ENCODE data around the gene ZAR1L. TPM values are rescaled to one million over a fixed set of nuclear protein-coding genes. Genes with fewer than 3 reads are reported as not detected.

Gene ZAR1L
- total RNA-seq, 1 experiment from 2014 or later: not detected

DNA sequence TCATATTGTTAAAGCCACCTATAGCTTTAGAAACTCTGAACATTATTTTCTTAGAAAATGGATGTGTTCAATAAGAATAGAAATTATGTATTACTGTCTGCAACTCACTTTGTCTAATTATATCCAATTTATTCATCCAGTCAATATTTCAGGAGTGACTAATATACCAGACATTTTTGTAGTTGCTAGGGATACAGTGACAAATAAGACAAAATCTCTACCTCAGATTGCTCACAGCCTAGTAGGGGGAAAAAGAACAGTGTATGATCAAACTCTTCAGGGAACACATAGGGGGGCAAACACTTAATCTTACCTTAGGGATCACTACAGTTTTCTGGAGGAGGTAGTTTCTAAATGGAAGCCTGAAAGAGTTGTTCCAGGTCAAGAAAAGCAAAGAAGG is 8.7 kb upstream of the ZAR1L start:
- no peaks in the 10 kb centered on the region for H3K9me2 ChIP-seq (replicated peaks; ENCODE audit: low read length)
- peaks cover 21% of the 10 kb centered on the region for H3K4me1 ChIP-seq (ENCODE audit: insufficient read depth, low read length)
- H3K27ac ChIP-seq (ENCODE audit: low read length): 0 out of 2 replicates have a peak overlapping the region, but pooled peaks have one; percentile 16
- H4K20me1 ChIP-seq (ENCODE audit: low read length): no peaks in the 10 kb centered on the region
- peak; percentile 66 for ATAC-seq
- no peaks in the 10 kb centered on the region for H3F3A ChIP-seq (ENCODE audit: low read length, unreplicated experiment)
- no TSS peak for BruUV-seq (replicated peaks)
- H2AFZ ChIP-seq (ENCODE audit: low read length): no peak overlapping the region
- no peak overlapping the region for H3K4me3 ChIP-seq (ENCODE audit: low read length)
- DNase-seq: peak; percentile 57
- H3K9me3 ChIP-seq (ENCODE audit: low read length): no peaks in the 10 kb centered on the region
- no peaks in the 10 kb centered on the region for H3K79me2 ChIP-seq (ENCODE audit: low read length)
- no peak for TF ChIP-seq EZH2phosphoT487 (IDR thresholded peaks at IDR 0.05; ENCODE audit: borderline replicate concordance, low read length)
- intact Hi-C loops (cut with micrococcal nuclease): no loop called here
- H3K36me3 ChIP-seq (ENCODE audit: low read depth, low read length): no peaks in the 10 kb centered on the region; the same call in 1 of the 2 replicates
- ChIA-PET CTCF (no interaction called here), POLR2A (ENCODE audit: unreplicated experiment) (no interaction called here)
- no peaks in the 10 kb centered on the region for H3K27me3 ChIP-seq (ENCODE audit: low read length)
- H3K9ac ChIP-seq (ENCODE audit: low read length): no peak overlapping the region
- H3K4me2 ChIP-seq (ENCODE audit: low read length): peak overlapping the region; percentile 27; the same call in 1 of the 2 replicates

GRCh38 chr13:32320528-32320927 is 5.4 kb upstream of the ZAR1L start:
- intact Hi-C loops (cut with micrococcal nuclease): no loop called here
- Histone ChIP-seq H3F3A (ENCODE audit: low read length, unreplicated experiment) (no peaks in the 10 kb centered on the region), H3K79me2 (ENCODE audit: low read length) (peaks cover 12% of the 10 kb centered on the region), H3K9me3 (ENCODE audit: low read length) (no peaks in the 10 kb centered on the region), H3K9me2 (replicated peaks; ENCODE audit: low read length) (no peaks in the 10 kb centered on the region), H3K9ac (ENCODE audit: low read length) (no peak overlapping the region), H4K20me1 (ENCODE audit: low read length) (no peaks in the 10 kb centered on the region), H3K4me2 (ENCODE audit: low read length) (peak overlapping the region; percentile 58), H2AFZ (ENCODE audit: low read length) (no peak overlapping the region), H3K27ac (ENCODE audit: low read length) (peak overlapping the region; percentile 61), H3K27me3 (ENCODE audit: low read length) (no peaks in the 10 kb centered on the region), H3K36me3 (ENCODE audit: low read depth, low read length) (no peaks in the 10 kb centered on the region; the same call in 1 of the 2 replicates), H3K4me3 (ENCODE audit: low read length) (no peak overlapping the region), H3K4me1 (ENCODE audit: insufficient read depth, low read length) (peaks cover 28% of the 10 kb centered on the region)
- CTCF ChIA-PET: no interaction called here
- TF ChIP-seq EZH2 (IDR thresholded peaks at IDR 0.05; ENCODE audit: low read length, unreplicated experiment): no peak
- TF ChIP-seq EZH2phosphoT487 (IDR thresholded peaks at IDR 0.05; ENCODE audit: borderline replicate concordance, low read length): no peak
- TF ChIP-seq, protein P1, sequence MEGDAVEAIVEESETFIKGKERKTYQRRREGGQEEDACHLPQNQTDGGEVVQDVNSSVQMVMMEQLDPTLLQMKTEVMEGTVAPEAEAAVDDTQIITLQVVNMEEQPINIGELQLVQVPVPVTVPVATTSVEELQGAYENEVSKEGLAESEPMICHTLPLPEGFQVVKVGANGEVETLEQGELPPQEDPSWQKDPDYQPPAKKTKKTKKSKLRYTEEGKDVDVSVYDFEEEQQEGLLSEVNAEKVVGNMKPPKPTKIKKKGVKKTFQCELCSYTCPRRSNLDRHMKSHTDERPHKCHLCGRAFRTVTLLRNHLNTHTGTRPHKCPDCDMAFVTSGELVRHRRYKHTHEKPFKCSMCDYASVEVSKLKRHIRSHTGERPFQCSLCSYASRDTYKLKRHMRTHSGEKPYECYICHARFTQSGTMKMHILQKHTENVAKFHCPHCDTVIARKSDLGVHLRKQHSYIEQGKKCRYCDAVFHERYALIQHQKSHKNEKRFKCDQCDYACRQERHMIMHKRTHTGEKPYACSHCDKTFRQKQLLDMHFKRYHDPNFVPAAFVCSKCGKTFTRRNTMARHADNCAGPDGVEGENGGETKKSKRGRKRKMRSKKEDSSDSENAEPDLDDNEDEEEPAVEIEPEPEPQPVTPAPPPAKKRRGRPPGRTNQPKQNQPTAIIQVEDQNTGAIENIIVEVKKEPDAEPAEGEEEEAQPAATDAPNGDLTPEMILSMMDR (conservative IDR thresholded peaks at IDR 0.05; ENCODE audit: low read depth, low read length): no peak
- ATAC-seq (peak; percentile 62), DNase-seq (peak; percentile 62)
- no TSS peak for BruUV-seq (replicated peaks)
- POLR2A ChIA-PET (ENCODE audit: unreplicated experiment): no interaction called here

DNA sequence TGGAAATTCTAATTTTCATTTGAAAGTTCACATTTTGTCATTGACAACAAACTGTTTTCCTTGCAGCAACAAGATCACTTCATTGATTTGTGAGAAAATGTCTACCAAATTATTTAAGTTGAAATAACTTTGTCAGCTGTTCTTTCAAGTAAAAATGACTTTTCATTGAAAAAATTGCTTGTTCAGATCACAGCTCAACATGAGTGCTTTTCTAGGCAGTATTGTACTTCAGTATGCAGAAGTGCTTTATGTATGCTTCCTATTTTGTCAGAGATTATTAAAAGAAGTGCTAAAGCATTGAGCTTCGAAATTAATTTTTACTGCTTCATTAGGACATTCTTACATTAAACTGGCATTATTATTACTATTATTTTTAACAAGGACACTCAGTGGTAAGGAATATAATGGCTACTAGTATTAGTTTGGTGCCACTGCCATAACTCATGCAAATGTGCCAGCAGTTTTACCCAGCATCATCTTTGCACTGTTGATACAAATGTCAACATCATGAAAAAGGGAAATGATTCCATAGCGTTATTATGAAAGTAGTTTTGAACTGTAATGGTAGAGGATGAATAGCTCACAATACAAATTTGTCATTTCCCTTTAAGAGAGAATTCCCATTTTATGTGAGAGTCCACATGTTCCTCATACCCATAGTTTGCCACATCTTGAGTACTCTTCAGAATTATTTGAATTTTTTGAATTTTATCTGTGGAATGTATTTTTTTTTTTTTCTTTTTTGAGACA is 2.7 kb upstream of the ZAR1L start:
- Histone ChIP-seq H3K9me2 (replicated peaks; ENCODE audit: low read length) (no peaks in the 10 kb centered on the region), H3K9ac (ENCODE audit: low read length) (no peak overlapping the region), H3F3A (ENCODE audit: low read length, unreplicated experiment) (no peaks in the 10 kb centered on the region), H2AFZ (ENCODE audit: low read length) (no peak overlapping the region), H3K9me3 (ENCODE audit: low read length) (no peaks in the 10 kb centered on the region), H4K20me1 (ENCODE audit: low read length) (no peaks in the 10 kb centered on the region), H3K36me3 (ENCODE audit: low read depth, low read length) (no peaks in the 10 kb centered on the region; the same call in 1 of the 2 replicates), H3K27me3 (ENCODE audit: low read length) (no peaks in the 10 kb centered on the region), H3K4me1 (ENCODE audit: insufficient read depth, low read length) (peaks cover 23% of the 10 kb centered on the region), H3K79me2 (ENCODE audit: low read length) (peaks cover 12% of the 10 kb centered on the region), H3K4me3 (ENCODE audit: low read length) (no peak overlapping the region), H3K27ac (ENCODE audit: low read length) (no peak overlapping the region), H3K4me2 (ENCODE audit: low read length) (peak overlapping the region; percentile 98; the same call in 1 of the 2 replicates)
- POLR2A ChIA-PET (ENCODE audit: unreplicated experiment): no interaction called here
- BruUV-seq (replicated peaks): no TSS peak
- ATAC-seq (no peak), DNase-seq (no peak)
- intact Hi-C loops (cut with micrococcal nuclease): loop anchor here (5.0 to 10.0 kb wide), 2 partner anchors 107 to 219 kb away; partner anchors contain the start of genes N4BP2L1 and N4BP2L2
- CTCF ChIA-PET: no interaction called here
- TF ChIP-seq EZH2phosphoT487 (IDR thresholded peaks at IDR 0.05; ENCODE audit: borderline replicate concordance, low read length): no peak
- TF ChIP-seq, protein P1 (conservative IDR thresholded peaks at IDR 0.05; ENCODE audit: low read depth, low read length): no peak
- no peak for TF ChIP-seq EZH2 (IDR thresholded peaks at IDR 0.05; ENCODE audit: low read length, unreplicated experiment)

Data from PC-3 (cell line).